Upper lobe of left lung (tissue), 4 donors: Measurements from ENCODE around the gene KRTAP15-1.

Source experiments
- CTCF ChIP-seq, 6 experiments: fragments of 450-650 bp in 4 of 6; fragments of 200-600 bp in 2 of 6; sonication (generic) in 2 of 6; IDR thresholded peaks; one replicate each; pipeline ENCODE4 v1.5.1; 2016 to 2019; ENCODE audit warnings: antibody characterized with exemption in 6 of 6
- EP300 ChIP-seq, 4 donors: sonication (generic); formaldehyde crosslinking; IDR thresholded peaks; one replicate each; pipeline ENCODE4 v1.5.1; 2017; ENCODE audit warnings: antibody characterized with exemption in 4 of 4, control low read depth in 2 of 4
- POLR2A ChIP-seq, 4 donors: fragments of 450-650 bp; IDR thresholded peaks; one replicate each; pipeline ENCODE4 v1.5.1; 2016 to 2017; ENCODE audit warnings: antibody characterized with exemption in 4 of 4, mild to moderate bottlenecking in 2 of 4

- TF ChIP-seq CTCF (IDR thresholded peaks at IDR 0.05) (no peak), POLR2A (IDR thresholded peaks at IDR 0.05) (no peak), EP300 (IDR thresholded peaks at IDR 0.05) (no peak)
These were observed 14.2 kb upstream of the KRTAP15-1 start, which contains the start of gene KRTAP13-3 for GRCh38 chr21:30425826-30426225.
